H9 (cell line): ENCODE results near the gene CDCP1. TPM values are rescaled to one million over a fixed set of nuclear protein-coding genes. Genes with fewer than 3 reads are reported as not detected.

Experiments
- DNase-seq: peaks from one replicate; pipeline ENCODE4 v3.0.0-alpha.2; 2017
- H2AFZ ChIP-seq: one replicate; pipeline ENCODE4 v1.6.1; 2013; ENCODE audit warnings: mild to moderate bottlenecking, low read length, control low read depth, moderate library complexity
- H2AK5ac ChIP-seq: 2 replicates; pipeline ENCODE4 v1.6.1; 2013; ENCODE audit warnings: low read length, control low read depth, mixed read lengths; ENCODE audit not compliant: insufficient read length
- H2BK120ac ChIP-seq: one replicate; pipeline ENCODE4 v1.6.1; 2013; ENCODE audit warnings: low read depth, mild to moderate bottlenecking, low read length, control low read depth, inconsistent platforms; ENCODE audit not compliant: poor library complexity, severe bottlenecking
- H2BK12ac ChIP-seq: 2 replicates; pipeline ENCODE4 v1.6.1; 2013; ENCODE audit warnings: low read length, control low read depth, mixed read lengths, low read depth; ENCODE audit not compliant: insufficient read length
- H2BK15ac ChIP-seq: 2 replicates; pipeline ENCODE4 v1.6.1; 2013; ENCODE audit warnings: low read depth, low read length, control low read depth
- H2BK20ac ChIP-seq: one replicate; pipeline ENCODE4 v1.6.1; 2013; ENCODE audit warnings: low read depth, mild to moderate bottlenecking, low read length, control low read depth, inconsistent platforms; ENCODE audit not compliant: poor library complexity, severe bottlenecking
- H2BK5ac ChIP-seq: 2 replicates; pipeline ENCODE4 v1.6.1; 2013; ENCODE audit warnings: low read length, control low read depth, mixed read lengths; ENCODE audit not compliant: insufficient read length
- H3K14ac ChIP-seq: 2 replicates; pipeline ENCODE4 v1.6.1; 2013; ENCODE audit warnings: low read length, control low read depth; ENCODE audit not compliant: insufficient read depth
- H3K18ac ChIP-seq: 2 replicates; pipeline ENCODE4 v1.6.1; 2013; ENCODE audit warnings: low read depth, mild to moderate bottlenecking, mixed read lengths, low read length, control low read depth; ENCODE audit not compliant: insufficient read length
- H3K23ac ChIP-seq: 2 replicates; pipeline ENCODE4 v1.6.1; 2013; ENCODE audit warnings: low read length, control low read depth, mixed read lengths, low read depth; ENCODE audit not compliant: insufficient read length
- H3K23me2 ChIP-seq: 2 replicates; pipeline ENCODE4 v1.6.1; 2013; ENCODE audit warnings: low read depth, mild to moderate bottlenecking, mixed read lengths, low read length, control low read depth; ENCODE audit not compliant: insufficient read length, poor library complexity, severe bottlenecking
- H3K27ac ChIP-seq: 2 replicates; pipeline ENCODE4 v1.5.1; 2013; ENCODE audit warnings: low read length, control low read depth, mixed read lengths, low read depth; ENCODE audit not compliant: insufficient read length
- H3K27me3 ChIP-seq: 2 replicates; pipeline ENCODE4 v1.6.1; 2013; ENCODE audit warnings: low read length, control low read depth, inconsistent platforms; ENCODE audit not compliant: insufficient read depth
- H3K4ac ChIP-seq: 2 replicates; pipeline ENCODE4 v1.6.1; 2013; ENCODE audit warnings: low read depth, mild to moderate bottlenecking, control low read depth, inconsistent platforms, low read length, moderate library complexity
- H3K4me1 ChIP-seq: 2 replicates; pipeline ENCODE4 v1.6.1; 2013; ENCODE audit warnings: low read length, control low read depth, inconsistent platforms; ENCODE audit not compliant: insufficient read depth
- H3K4me2 ChIP-seq: 2 replicates; pipeline ENCODE4 v1.6.1; 2013; ENCODE audit warnings: low read length, control low read depth, mixed read lengths; ENCODE audit not compliant: insufficient read length, insufficient read depth
- H3K56ac ChIP-seq: 2 replicates; pipeline ENCODE4 v1.6.1; 2013; ENCODE audit warnings: low read depth, mild to moderate bottlenecking, mixed read lengths, low read length, control low read depth; ENCODE audit not compliant: insufficient read length
- H3K79me1 ChIP-seq: 2 replicates; pipeline ENCODE4 v1.6.1; 2013; ENCODE audit warnings: low read depth, mild to moderate bottlenecking, moderate library complexity, low read length, control low read depth, inconsistent platforms; ENCODE audit not compliant: insufficient read depth, poor library complexity, severe bottlenecking
- H3K79me2 ChIP-seq: 2 replicates; pipeline ENCODE4 v1.6.1; 2013; ENCODE audit warnings: low read length, control low read depth, inconsistent platforms; ENCODE audit not compliant: insufficient read depth
- H3K9ac ChIP-seq: 2 replicates; pipeline ENCODE4 v1.6.1; 2013; ENCODE audit warnings: low read length, control low read depth, mixed read lengths; ENCODE audit not compliant: insufficient read length; ENCODE audit errors: extremely low read depth
- H3K9me3 ChIP-seq: one replicate; pipeline ENCODE4 v1.6.1; 2013; ENCODE audit warnings: low read depth, low read length, inconsistent platforms; ENCODE audit not compliant: control insufficient read depth
- H3T11ph ChIP-seq: one replicate; pipeline ENCODE4 v1.6.1; 2013; ENCODE audit warnings: mild to moderate bottlenecking, low read length, control low read depth, inconsistent platforms
- H4K20me1 ChIP-seq: one replicate; pipeline ENCODE4 v1.6.1; 2013; ENCODE audit not compliant: control insufficient read depth, insufficient read length, insufficient read depth
- H4K5ac ChIP-seq: 2 replicates; pipeline ENCODE4 v1.6.1; 2013; ENCODE audit warnings: low read depth, mild to moderate bottlenecking, mixed read lengths, low read length, control low read depth; ENCODE audit not compliant: insufficient read length
- H4K8ac ChIP-seq: replicated peaks from 2 replicates; pipeline ENCODE4 v1.6.1; 2013; ENCODE audit warnings: low read length, control low read depth, mixed read lengths, low read depth; ENCODE audit not compliant: insufficient read length
- H4K91ac ChIP-seq: 2 replicates; pipeline ENCODE4 v1.6.1; 2013; ENCODE audit warnings: low read depth, mild to moderate bottlenecking, moderate library complexity, mixed read lengths, low read length, control low read depth; ENCODE audit not compliant: insufficient read length
- H3K27ac Mint-ChIP-seq, 3 experiments: 2 replicates in 2 of 3; 3 replicates in 1 of 3; pipeline ENCODE4 v1.8.0; 2020 to 2021; ENCODE audit warnings: mixed read lengths in 3 of 3, mild to moderate bottlenecking in 1 of 3, moderate library complexity in 1 of 3
- H3K27me3 Mint-ChIP-seq: 2 replicates; pipeline ENCODE4 v1.8.0; 2021; ENCODE audit warnings: low read depth, mild to moderate bottlenecking, moderate library complexity, mixed read lengths
- H3K36me3 Mint-ChIP-seq, 3 experiments: 2 replicates in 2 of 3; 3 replicates in 1 of 3; pipeline ENCODE4 v1.8.0; 2020 to 2021; ENCODE audit warnings: low read depth in 3 of 3, mixed read lengths in 3 of 3; ENCODE audit not compliant: insufficient read depth in 1 of 3
- H3K4me1 Mint-ChIP-seq, 2 experiments: 2 replicates each; pipeline ENCODE4 v1.8.0; 2020; ENCODE audit warnings: mixed read lengths in 2 of 2
- H3K4me3 Mint-ChIP-seq, 2 experiments: 2 replicates in 1 of 2; 3 replicates in 1 of 2; pipeline ENCODE4 v1.8.0; 2020 to 2021; ENCODE audit warnings: mild to moderate bottlenecking in 2 of 2, mixed read lengths in 2 of 2, moderate library complexity in 1 of 2
- H3K9me3 Mint-ChIP-seq, 2 experiments: 2 replicates in 1 of 2; 3 replicates in 1 of 2; pipeline ENCODE4 v1.8.0; 2020; ENCODE audit warnings: mild to moderate bottlenecking in 2 of 2, mixed read lengths in 2 of 2, moderate library complexity in 1 of 2
- WGBS: extraction: QIAGEN DNeasy Blood & Tissue Kit; methylation state at CpG from one replicate; pipeline ENCODE4 v1.1.7; 2013; ENCODE audit warnings: missing lambda C conversion rate, low lambda C conversion rate, mixed read lengths; ENCODE audit not compliant: insufficient read length; ENCODE audit errors: extremely low coverage; 5-methylcytosine and 5-hydroxymethylcytosine counted together
- total RNA-seq: library from RNA; stranded (reverse); gene quantifications from 2 replicates; pipeline ENCODE4 v1.2.1, GENCODE V29; 2021
- TF ChIP-seq, protein P1 (sequence below): fragments of 200-600 bp; sonication (generic); conservative IDR thresholded peaks from 3 replicates; pipeline ENCODE4 v1.8.0; 2021; ENCODE audit warnings: antibody characterized with exemption, mild to moderate bottlenecking

CDCP1 gene
- total RNA-seq, 1 experiment from 2014 or later: 12.9 TPM

DNA sequence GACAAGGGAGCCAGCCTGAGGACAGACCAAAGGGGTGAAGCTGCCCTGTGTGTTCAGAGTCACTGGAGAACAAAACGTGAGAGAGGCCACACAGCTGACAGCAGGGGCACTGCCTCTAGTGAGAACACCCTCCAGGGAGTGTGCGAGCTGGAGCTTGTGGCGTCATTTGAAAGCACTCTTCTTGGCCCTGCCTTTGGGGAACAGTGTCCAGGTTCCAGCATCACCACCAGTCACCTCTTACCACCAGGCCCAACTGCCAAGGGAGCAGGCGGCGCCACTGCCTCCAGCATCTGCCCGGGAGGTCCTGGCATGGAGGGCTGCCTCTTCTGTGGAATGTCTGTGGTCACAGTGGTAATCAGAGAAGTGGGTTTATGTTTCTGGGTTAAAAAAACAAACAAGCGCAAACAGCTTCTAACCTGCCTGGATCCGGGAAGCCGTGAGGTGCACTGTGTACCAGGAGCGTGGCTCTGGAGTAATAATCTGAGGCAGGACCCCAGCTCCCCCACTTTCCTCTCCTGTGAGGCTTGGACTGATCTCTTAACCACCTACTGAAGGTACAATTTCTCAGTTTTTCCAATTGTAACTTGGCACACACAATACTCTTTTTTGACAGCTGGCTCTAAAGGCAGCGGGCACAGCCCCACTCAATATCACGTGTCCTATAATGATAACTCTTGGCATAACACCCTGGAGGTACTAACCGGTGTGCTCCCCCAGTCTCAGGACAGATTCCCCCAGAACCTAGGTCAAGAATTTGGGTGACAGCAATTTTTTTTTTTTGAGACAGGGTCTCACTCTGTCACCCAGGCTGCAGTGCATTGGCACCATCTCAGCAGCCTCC lies 32.2 kb upstream of the CDCP1 start:
- no peak overlapping the region for H3T11ph ChIP-seq
- Mint-ChIP-seq H3K4me3 (no peak overlapping the region), H3K27ac (no peak overlapping the region), H3K27me3 (peaks cover 15% of the 10 kb centered on the region), H3K4me1 (peaks cover 9 to 15% of the 10 kb centered on the region in 2 experiments), H3K9me3 (no peaks in the 10 kb centered on the region), H3K36me3 (no peaks in the 10 kb centered on the region)
- H3K18ac ChIP-seq: no peak overlapping the region
- no peak overlapping the region for H2BK120ac ChIP-seq
- H4K20me1 ChIP-seq: no peaks in the 10 kb centered on the region
- H3K79me1 ChIP-seq: no peaks in the 10 kb centered on the region
- TF ChIP-seq, protein P1, sequence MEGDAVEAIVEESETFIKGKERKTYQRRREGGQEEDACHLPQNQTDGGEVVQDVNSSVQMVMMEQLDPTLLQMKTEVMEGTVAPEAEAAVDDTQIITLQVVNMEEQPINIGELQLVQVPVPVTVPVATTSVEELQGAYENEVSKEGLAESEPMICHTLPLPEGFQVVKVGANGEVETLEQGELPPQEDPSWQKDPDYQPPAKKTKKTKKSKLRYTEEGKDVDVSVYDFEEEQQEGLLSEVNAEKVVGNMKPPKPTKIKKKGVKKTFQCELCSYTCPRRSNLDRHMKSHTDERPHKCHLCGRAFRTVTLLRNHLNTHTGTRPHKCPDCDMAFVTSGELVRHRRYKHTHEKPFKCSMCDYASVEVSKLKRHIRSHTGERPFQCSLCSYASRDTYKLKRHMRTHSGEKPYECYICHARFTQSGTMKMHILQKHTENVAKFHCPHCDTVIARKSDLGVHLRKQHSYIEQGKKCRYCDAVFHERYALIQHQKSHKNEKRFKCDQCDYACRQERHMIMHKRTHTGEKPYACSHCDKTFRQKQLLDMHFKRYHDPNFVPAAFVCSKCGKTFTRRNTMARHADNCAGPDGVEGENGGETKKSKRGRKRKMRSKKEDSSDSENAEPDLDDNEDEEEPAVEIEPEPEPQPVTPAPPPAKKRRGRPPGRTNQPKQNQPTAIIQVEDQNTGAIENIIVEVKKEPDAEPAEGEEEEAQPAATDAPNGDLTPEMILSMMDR: no peak
- H4K8ac ChIP-seq: no peak overlapping the region
- H3K27me3 ChIP-seq: no peaks in the 10 kb centered on the region
- WGBS: no CpG with 5 or more reads among the region's 13 CpGs
- H2BK12ac ChIP-seq: no peak overlapping the region
- no peak overlapping the region for H3K4me2 ChIP-seq
- H3K4ac ChIP-seq: no peak overlapping the region
- no peak overlapping the region for H2AFZ ChIP-seq
- no peaks in the 10 kb centered on the region for H3K23me2 ChIP-seq
- no peak overlapping the region for H2BK5ac ChIP-seq
- no peak overlapping the region for H3K27ac ChIP-seq
- H3K56ac ChIP-seq: no peak overlapping the region
- H3K9me3 ChIP-seq: no peaks in the 10 kb centered on the region
- no peaks in the 10 kb centered on the region; the same call in 1 of the 2 replicates for H3K4me1 ChIP-seq
- H3K23ac ChIP-seq: no peak overlapping the region
- DNase-seq: no peak
- no peak overlapping the region for H4K5ac ChIP-seq
- H3K79me2 ChIP-seq: no peaks in the 10 kb centered on the region
- no peak overlapping the region for H3K9ac ChIP-seq
- H3K14ac ChIP-seq: peak overlapping the region; percentile 4; the same call in 1 of the 2 replicates
- no peak overlapping the region for H2AK5ac ChIP-seq
- H2BK15ac ChIP-seq: no peak overlapping the region
- H4K91ac ChIP-seq: no peak overlapping the region
- no peak overlapping the region for H2BK20ac ChIP-seq
